GM19467 (cell line): ENCODE measurements around the gene SLC22A15.
"Not testable (repeated sequence)": the region's sequence is repeated elsewhere in the genome, so short reads cannot be mapped to it uniquely, and the experiment has no call there.

Experiments used
- ATAC-seq: cut with Tn5 transposase; IDR thresholded peaks from one replicate; pipeline ENCODE4 v1.9.1; 2021; ENCODE audit warnings: mild to moderate bottlenecking, moderate library complexity; ENCODE audit not compliant: unreplicated experiment

Gene SLC22A15

GRCh38 chr1:115976062-115976920 lies at the start of gene SLC22A15:
Gene SLC22A15, plus strand, starts transcription at chr1:115976513. Its CDS starts 115 bp downstream, at chr1:115976628.
- peak; percentile 76 for ATAC-seq

GRCh38 chr1:115927971-115928370 lies 48.3 kb upstream of the SLC22A15 start:
- no peak for ATAC-seq

- ATAC-seq, result no peak
These were observed 46.4 kb upstream of the SLC22A15 start for GRCh38 chr1:115929881-115930280.

- no peak for ATAC-seq
These were observed 42.7 kb upstream of the SLC22A15 start for GRCh38 chr1:115933625-115934024.

- no peak for ATAC-seq
These were observed 36.9 kb upstream of the SLC22A15 start for GRCh38 chr1:115939455-115939854.

GRCh38 chr1:115946116-115946515 lies 30.2 kb upstream of the SLC22A15 start:
- ATAC-seq, result no peak

- ATAC-seq, result no peak
These were observed 27.2 kb upstream of the SLC22A15 start for GRCh38 chr1:115949156-115949555.

GRCh38 chr1:115951560-115951959 lies 24.8 kb upstream of the SLC22A15 start:
- no peak for ATAC-seq

- no peak for ATAC-seq
These were observed 23.8 kb upstream of the SLC22A15 start for GRCh38 chr1:115952547-115952946.

GRCh38 chr1:115953180-115953579 lies 23.1 kb upstream of the SLC22A15 start:
- ATAC-seq, result no peak

GRCh38 chr1:115954684-115955083 lies 21.6 kb upstream of the SLC22A15 start:
- no peak for ATAC-seq

GRCh38 chr1:115955228-115955627 lies 21.1 kb upstream of the SLC22A15 start:
- no peak for ATAC-seq

- no peak for ATAC-seq
These were observed 17.4 kb upstream of the SLC22A15 start for GRCh38 chr1:115958866-115959265.

- no peak for ATAC-seq
These were observed 6.8 kb upstream of the SLC22A15 start for GRCh38 chr1:115969509-115969908.

GRCh38 chr1:115971778-115972177 lies 4.5 kb upstream of the SLC22A15 start:
- not testable (repeated sequence) for ATAC-seq

GRCh38 chr1:115973154-115973553 lies 3.2 kb upstream of the SLC22A15 start:
- no peak for ATAC-seq

- ATAC-seq, result no peak
These were observed 698 bp upstream of the SLC22A15 start for GRCh38 chr1:115975569-115976061.

- no peak for ATAC-seq
These were observed 697 bp downstream of the SLC22A15 start for GRCh38 chr1:115976921-115977498.

GRCh38 chr1:115977499-115978258 lies 1.4 kb downstream of the SLC22A15 start:
- ATAC-seq, result no peak

- no peak for ATAC-seq
These were observed 2.1 kb downstream of the SLC22A15 start for GRCh38 chr1:115978292-115978941.

- no peak for ATAC-seq
These were observed 3.8 kb downstream of the SLC22A15 start for GRCh38 chr1:115980156-115980555.
